Frontal cortex (tissue), 4 donors: Measurements from ENCODE around the gene DRP2. TPM values are rescaled to one million over a fixed set of nuclear protein-coding genes. Genes with fewer than 3 reads are reported as not detected.
"Not testable (repeated sequence)": the region's sequence is repeated elsewhere in the genome, so short reads cannot be mapped to it uniquely, and the experiment has no call there.

Experiments
- DNase-seq, 2 donors: peaks; one replicate each; pipeline ENCODE4 v3.0.0; 2012; ENCODE audit warnings: low spot score in 2 of 2
- FAIRE-seq: peaks from 2 replicates; lab custom pipeline; 2012; peaks lifted over from hg19 to GRCh38; lab: Jason Lieb, UNC
- total RNA-seq: library from RNA; depleted of rRNA; stranded (reverse); fragments of >200 nt; gene quantifications from one replicate; pipeline ENCODE4 v1.2.3, GENCODE V29; 2014
- donor health status: control.
- donor health status: control.
- donor health status: control.

DRP2 gene
- 5.3 TPM for total RNA-seq

GRCh38 chrX:101219116-101219863, at the start of gene DRP2:
Gene DRP2 (plus strand): TSS chrX:101219786. CDS start chrX:101231648, 11,862 bp downstream.
- FAIRE-seq (no peak), DNase-seq (no peak)

GRCh38 chrX:101171883-101172400, 47.6 kb upstream of the DRP2 start:
- no peak for DNase-seq
- no peak for FAIRE-seq

GRCh38 chrX:101176439-101176838, 43.1 kb upstream of the DRP2 start:
- FAIRE-seq (no peak), DNase-seq (no peak)

GRCh38 chrX:101184876-101185275, 34.7 kb upstream of the DRP2 start:
- FAIRE-seq, DNase-seq: not testable (repeated sequence)

- not testable (repeated sequence) for DNase-seq
These were observed 31.6 kb upstream of the DRP2 start for GRCh38 chrX:101187961-101188360.

GRCh38 chrX:101190736-101191135, 28.9 kb upstream of the DRP2 start:
- FAIRE-seq (no peak), DNase-seq (no peak)

More at GRCh38 chrX:101187961-101188360, 31.6 kb upstream of the DRP2 start:
- FAIRE-seq: not testable (repeated sequence)

GRCh38 chrX:101191217-101191750, 28.3 kb upstream of the DRP2 start:
- FAIRE-seq (no peak), DNase-seq (peak in 1 of 2 donors; percentile 21)

GRCh38 chrX:101195442-101196173, 24.0 kb upstream of the DRP2 start:
- DNase-seq (no peak), FAIRE-seq (no peak)

GRCh38 chrX:101203761-101204351, 15.7 kb upstream of the DRP2 start:
- no peak for FAIRE-seq
- DNase-seq: no peak

GRCh38 chrX:101206471-101206870, 13.1 kb upstream of the DRP2 start:
- DNase-seq (no peak), FAIRE-seq (no peak)

GRCh38 chrX:101208152-101208905, 11.3 kb upstream of the DRP2 start:
- FAIRE-seq: no peak
- DNase-seq: no peak

GRCh38 chrX:101210630-101211029, 9.0 kb upstream of the DRP2 start:
- DNase-seq (no peak), FAIRE-seq (no peak)

- DNase-seq: no peak
- FAIRE-seq: no peak
These were observed 1.9 kb upstream of the DRP2 start for GRCh38 chrX:101217689-101218088.

- DNase-seq (no peak), FAIRE-seq (no peak)
These were observed 319 bp downstream of the DRP2 start for GRCh38 chrX:101219864-101220346.

GRCh38 chrX:101220662-101221260, 1.2 kb downstream of the DRP2 start:
- DNase-seq (no peak), FAIRE-seq (no peak)

GRCh38 chrX:101223226-101223625, 3.6 kb downstream of the DRP2 start:
- no peak for DNase-seq
- FAIRE-seq: no peak

GRCh38 chrX:101229170-101229569, 9.6 kb downstream of the DRP2 start:
- DNase-seq (no peak), FAIRE-seq (no peak)

GRCh38 chrX:101230636-101231035, 11.1 kb downstream of the DRP2 start:
- DNase-seq: no peak
- no peak for FAIRE-seq

- DNase-seq (no peak), FAIRE-seq (no peak)
These were observed 11.5 kb downstream of the DRP2 start for GRCh38 chrX:101231080-101231479.
